ENCODE data around the gene TAF13. TPM values are rescaled to one million over a fixed set of nuclear protein-coding genes. Genes with fewer than 3 reads are reported as not detected.

Gene TAF13
- total and polyA plus RNA-seq, 2 experiments from 2014 or later = 22.1 to 63.3 TPM

DNA sequence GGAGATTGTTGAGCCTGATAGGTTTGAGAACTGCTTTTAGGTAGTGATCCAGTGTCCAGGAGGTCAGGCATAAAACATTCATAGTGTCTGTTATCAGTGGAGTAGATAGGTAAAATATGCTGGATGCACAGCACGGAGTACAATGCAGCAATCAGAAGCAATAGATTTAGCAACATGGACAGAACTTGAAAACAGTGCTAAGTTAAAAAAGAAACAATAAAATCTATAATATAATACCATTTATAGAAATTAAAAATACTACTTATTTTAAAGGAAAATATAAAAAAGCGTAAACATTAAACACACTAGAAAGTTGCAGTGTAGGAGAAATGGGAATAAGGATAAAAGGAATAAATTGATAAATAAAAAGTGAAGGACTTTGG is 3.4 kb upstream of the TAF13 start:
- H3K27me3 ChIP-seq = no peaks in the 10 kb centered on the region
- no peaks in the 10 kb centered on the region for H3K9me3 ChIP-seq (ENCODE audit: low read depth)
- no peak overlapping the region for H2AFZ ChIP-seq
- no peak overlapping the region for H3K27ac ChIP-seq
- H3K9me2 ChIP-seq (replicated peaks; ENCODE audit: insufficient read depth) = no peaks in the 10 kb centered on the region
- H3K4me1 ChIP-seq (ENCODE audit: insufficient read depth) = no peaks in the 10 kb centered on the region
- TF ChIP-seq, protein P1, sequence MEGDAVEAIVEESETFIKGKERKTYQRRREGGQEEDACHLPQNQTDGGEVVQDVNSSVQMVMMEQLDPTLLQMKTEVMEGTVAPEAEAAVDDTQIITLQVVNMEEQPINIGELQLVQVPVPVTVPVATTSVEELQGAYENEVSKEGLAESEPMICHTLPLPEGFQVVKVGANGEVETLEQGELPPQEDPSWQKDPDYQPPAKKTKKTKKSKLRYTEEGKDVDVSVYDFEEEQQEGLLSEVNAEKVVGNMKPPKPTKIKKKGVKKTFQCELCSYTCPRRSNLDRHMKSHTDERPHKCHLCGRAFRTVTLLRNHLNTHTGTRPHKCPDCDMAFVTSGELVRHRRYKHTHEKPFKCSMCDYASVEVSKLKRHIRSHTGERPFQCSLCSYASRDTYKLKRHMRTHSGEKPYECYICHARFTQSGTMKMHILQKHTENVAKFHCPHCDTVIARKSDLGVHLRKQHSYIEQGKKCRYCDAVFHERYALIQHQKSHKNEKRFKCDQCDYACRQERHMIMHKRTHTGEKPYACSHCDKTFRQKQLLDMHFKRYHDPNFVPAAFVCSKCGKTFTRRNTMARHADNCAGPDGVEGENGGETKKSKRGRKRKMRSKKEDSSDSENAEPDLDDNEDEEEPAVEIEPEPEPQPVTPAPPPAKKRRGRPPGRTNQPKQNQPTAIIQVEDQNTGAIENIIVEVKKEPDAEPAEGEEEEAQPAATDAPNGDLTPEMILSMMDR (IDR thresholded peaks at IDR 0.05; ENCODE audit: poor library complexity) = no peak
- TF ChIP-seq EZH2phosphoT487 (IDR thresholded peaks at IDR 0.05; ENCODE audit: low read depth, severe bottlenecking, unreplicated experiment) (no peak), EZH2 (IDR thresholded peaks at IDR 0.05; ENCODE audit: borderline replicate concordance) (no peak)
- no peak overlapping the region for H3K4me3 ChIP-seq
- peaks cover 12% of the 10 kb centered on the region for H3K79me2 ChIP-seq
- no peak overlapping the region for H3K4me2 ChIP-seq
- no peak for DNase-seq (ENCODE audit: low spot score)
- H4K20me1 ChIP-seq (ENCODE audit: insufficient read depth, poor library complexity, severe bottlenecking) = no peaks in the 10 kb centered on the region
- no peaks in the 10 kb centered on the region for H3K36me3 ChIP-seq (replicated peaks; ENCODE audit: insufficient read depth, low read depth)
- 88% methylated on average over 2 of the region's 2 CpGs for WGBS (ENCODE audit: low lambda C conversion rate, missing lambda C conversion rate)

DNA sequence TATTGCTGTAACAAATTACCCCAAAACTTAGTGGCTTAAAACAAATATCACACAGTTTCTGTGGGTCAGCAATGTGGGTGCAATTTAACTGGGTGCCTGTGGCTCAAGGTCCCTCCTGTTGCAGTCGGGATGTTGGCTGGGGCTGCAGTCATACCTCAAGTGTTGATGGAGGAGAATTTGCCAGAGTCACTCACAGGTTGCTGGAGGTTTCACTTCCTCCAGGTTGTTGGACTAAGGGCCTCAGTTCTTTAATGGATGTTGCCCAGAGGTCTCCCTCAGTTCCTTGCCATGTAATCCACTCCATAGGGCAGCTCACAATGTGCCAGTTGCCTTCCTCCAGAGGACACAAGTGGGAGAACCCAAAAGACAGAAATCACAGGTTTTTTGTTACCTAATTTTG is 2.5 kb upstream of the TAF13 start:
- WGBS (ENCODE audit: low lambda C conversion rate, missing lambda C conversion rate) = 100% methylated on average over 1 of the region's 1 CpG
- Histone ChIP-seq H3K36me3 (replicated peaks; ENCODE audit: insufficient read depth, low read depth) (no peaks in the 10 kb centered on the region), H4K20me1 (ENCODE audit: insufficient read depth, poor library complexity, severe bottlenecking) (no peaks in the 10 kb centered on the region), H3K79me2 (peaks cover 19% of the 10 kb centered on the region), H3K4me2 (no peak overlapping the region), H3K27me3 (no peaks in the 10 kb centered on the region), H3K4me3 (no peak overlapping the region), H3K9me3 (ENCODE audit: low read depth) (no peaks in the 10 kb centered on the region), H2AFZ (no peak overlapping the region), H3K27ac (no peak overlapping the region), H3K9me2 (replicated peaks; ENCODE audit: insufficient read depth) (no peaks in the 10 kb centered on the region), H3K4me1 (ENCODE audit: insufficient read depth) (no peaks in the 10 kb centered on the region)
- no peak for DNase-seq (ENCODE audit: low spot score)
- TF ChIP-seq, protein P1 (IDR thresholded peaks at IDR 0.05; ENCODE audit: poor library complexity) = no peak

DNA sequence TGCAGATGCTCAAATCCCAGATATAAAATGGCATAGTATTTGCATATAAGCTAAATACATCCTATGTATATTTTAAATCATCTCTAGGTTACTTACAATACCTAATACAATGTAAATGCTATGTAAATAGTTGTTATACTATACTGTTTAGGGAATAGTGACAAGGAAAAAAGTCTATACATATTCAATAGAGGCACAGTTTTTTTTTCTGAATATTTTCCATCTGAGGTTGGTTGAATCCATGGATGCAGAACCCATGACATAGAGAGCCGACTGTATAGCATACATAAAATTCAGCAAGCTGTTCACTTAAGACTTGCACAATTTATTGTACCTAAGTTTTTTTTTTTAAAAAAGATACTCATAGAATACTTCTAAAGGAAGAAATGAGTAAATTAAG is 6.5 kb downstream of the TAF13 start:
- no peaks in the 10 kb centered on the region for H3K36me3 ChIP-seq (replicated peaks; ENCODE audit: insufficient read depth, low read depth)
- no peak overlapping the region for H3K4me2 ChIP-seq
- no peaks in the 10 kb centered on the region for H3K9me3 ChIP-seq (ENCODE audit: low read depth)
- H3K9me2 ChIP-seq (replicated peaks; ENCODE audit: insufficient read depth) = no peaks in the 10 kb centered on the region
- H3K79me2 ChIP-seq = peaks cover 61% of the 10 kb centered on the region
- no peaks in the 10 kb centered on the region for H3K4me1 ChIP-seq (ENCODE audit: insufficient read depth)
- no peak overlapping the region for H3K27ac ChIP-seq
- WGBS (ENCODE audit: low lambda C conversion rate, missing lambda C conversion rate) = 100% methylated on average over 1 of the region's 1 CpG
- peaks cover 12% of the 10 kb centered on the region for H4K20me1 ChIP-seq (ENCODE audit: insufficient read depth, poor library complexity, severe bottlenecking)
- H3K4me3 ChIP-seq = no peak overlapping the region
- H3K27me3 ChIP-seq = no peaks in the 10 kb centered on the region
- no peak for TF ChIP-seq EZH2phosphoT487 (IDR thresholded peaks at IDR 0.05; ENCODE audit: low read depth, severe bottlenecking, unreplicated experiment)
- TF ChIP-seq EZH2 (IDR thresholded peaks at IDR 0.05; ENCODE audit: borderline replicate concordance) = no peak
- TF ChIP-seq, protein P1 (IDR thresholded peaks at IDR 0.05; ENCODE audit: poor library complexity) = no peak
- DNase-seq (ENCODE audit: low spot score) = no peak
- H2AFZ ChIP-seq = no peak overlapping the region

DNA sequence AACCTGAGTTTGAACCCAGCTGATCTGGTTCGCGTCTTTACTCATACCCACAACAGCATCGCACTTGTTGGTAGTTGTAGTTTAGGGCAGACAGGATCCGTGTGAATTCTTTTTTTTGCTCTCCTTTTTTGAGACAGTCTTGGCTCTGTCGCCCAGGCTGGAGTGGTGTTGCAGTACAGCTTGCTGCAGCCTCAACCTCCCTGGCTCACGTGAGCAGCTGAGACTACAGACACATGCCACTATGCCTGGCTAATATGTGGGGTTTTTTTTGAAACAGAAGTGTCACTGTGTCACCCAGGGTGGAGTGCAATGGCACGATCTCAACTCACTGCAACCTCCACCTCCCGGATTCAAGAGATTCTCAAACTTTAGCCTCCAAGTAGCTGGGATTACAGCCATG is 7.9 kb downstream of the TAF13 start:
- Histone ChIP-seq H2AFZ (no peak overlapping the region), H3K27ac (no peak overlapping the region), H3K4me1 (ENCODE audit: insufficient read depth) (no peaks in the 10 kb centered on the region), H4K20me1 (ENCODE audit: insufficient read depth, poor library complexity, severe bottlenecking) (peaks cover 12% of the 10 kb centered on the region), H3K27me3 (no peaks in the 10 kb centered on the region), H3K9me3 (ENCODE audit: low read depth) (no peaks in the 10 kb centered on the region), H3K79me2 (peaks cover 50% of the 10 kb centered on the region), H3K4me3 (no peak overlapping the region), H3K4me2 (no peak overlapping the region), H3K9me2 (replicated peaks; ENCODE audit: insufficient read depth) (no peaks in the 10 kb centered on the region), H3K36me3 (replicated peaks; ENCODE audit: insufficient read depth, low read depth) (no peaks in the 10 kb centered on the region)
- WGBS (ENCODE audit: low lambda C conversion rate, missing lambda C conversion rate) = 92% methylated on average over 8 of the region's 8 CpGs
- TF ChIP-seq, protein P1 (IDR thresholded peaks at IDR 0.05; ENCODE audit: poor library complexity) = no peak
- TF ChIP-seq EZH2 (IDR thresholded peaks at IDR 0.05; ENCODE audit: borderline replicate concordance) (no peak), EZH2phosphoT487 (IDR thresholded peaks at IDR 0.05; ENCODE audit: low read depth, severe bottlenecking, unreplicated experiment) (no peak)
- DNase-seq (ENCODE audit: low spot score) = no peak

Measured in hepatocyte (in vitro differentiated cells).